Glutamatergic neuron (in vitro differentiated cells): ENCODE measurements around the gene DCLK1. TPM values are rescaled to one million over a fixed set of nuclear protein-coding genes. Genes with fewer than 3 reads are reported as not detected.
A peak's percentile ranks its signal among the peaks of the same experiment; 100 is the strongest.

Source experiments
- DNase-seq: peaks from one replicate; pipeline ENCODE4 v3.0.0; 2022
- H3K27ac Mint-ChIP-seq: one replicate; pipeline ENCODE4 v1.8.0; 2020; ENCODE audit warnings: mild to moderate bottlenecking, mixed read lengths, inconsistent platforms; ENCODE audit not compliant: unreplicated experiment
- H3K27me3 Mint-ChIP-seq: one replicate; pipeline ENCODE4 v1.8.0; 2020; ENCODE audit warnings: mild to moderate bottlenecking, moderate library complexity, mixed read lengths, inconsistent platforms; ENCODE audit not compliant: unreplicated experiment
- H3K36me3 Mint-ChIP-seq: one replicate; pipeline ENCODE4 v1.8.0; 2020; ENCODE audit warnings: mild to moderate bottlenecking, mixed read lengths, inconsistent platforms; ENCODE audit not compliant: unreplicated experiment
- H3K4me1 Mint-ChIP-seq: one replicate; pipeline ENCODE4 v1.8.0; 2020; ENCODE audit warnings: mild to moderate bottlenecking, low read depth, mixed read lengths, inconsistent platforms; ENCODE audit not compliant: unreplicated experiment
- H3K4me3 Mint-ChIP-seq: one replicate; pipeline ENCODE4 v1.8.0; 2020; ENCODE audit warnings: mild to moderate bottlenecking, mixed read lengths, inconsistent platforms; ENCODE audit not compliant: unreplicated experiment
- H3K9me3 Mint-ChIP-seq: one replicate; pipeline ENCODE4 v1.8.0; 2020; ENCODE audit warnings: mild to moderate bottlenecking, moderate library complexity, mixed read lengths, inconsistent platforms; ENCODE audit not compliant: unreplicated experiment
- long read RNA-seq: library from polyadenylated mRNA; unstranded; transcript quantifications from one replicate; pipeline ENCODE4 v2.0.0, GENCODE V29; 2020; ENCODE audit not compliant: unreplicated experiment
- total RNA-seq: library from RNA; stranded (reverse); fragmentation: NEBNext Ultra II Directional; extraction: Animal tissue kit (Norgen Biotek cat#: 25700); gene quantifications from one replicate; pipeline ENCODE4 v1.2.1, GENCODE V29; 2021; ENCODE audit not compliant: unreplicated experiment
- TF ChIP-seq, protein P1 (sequence below): fragments of 200-600 bp; sonication (generic); IDR thresholded peaks from one replicate; pipeline ENCODE4 v1.5.0; 2021; ENCODE audit not compliant: partially characterized antibody, unreplicated experiment

Gene DCLK1
- total RNA-seq: 63.9 TPM
- long read RNA-seq, partial matches to known transcripts: 6 of 8 reads
- long read RNA-seq, other reads (novel, unspliced or antisense): 2 of 8 reads

DNA sequence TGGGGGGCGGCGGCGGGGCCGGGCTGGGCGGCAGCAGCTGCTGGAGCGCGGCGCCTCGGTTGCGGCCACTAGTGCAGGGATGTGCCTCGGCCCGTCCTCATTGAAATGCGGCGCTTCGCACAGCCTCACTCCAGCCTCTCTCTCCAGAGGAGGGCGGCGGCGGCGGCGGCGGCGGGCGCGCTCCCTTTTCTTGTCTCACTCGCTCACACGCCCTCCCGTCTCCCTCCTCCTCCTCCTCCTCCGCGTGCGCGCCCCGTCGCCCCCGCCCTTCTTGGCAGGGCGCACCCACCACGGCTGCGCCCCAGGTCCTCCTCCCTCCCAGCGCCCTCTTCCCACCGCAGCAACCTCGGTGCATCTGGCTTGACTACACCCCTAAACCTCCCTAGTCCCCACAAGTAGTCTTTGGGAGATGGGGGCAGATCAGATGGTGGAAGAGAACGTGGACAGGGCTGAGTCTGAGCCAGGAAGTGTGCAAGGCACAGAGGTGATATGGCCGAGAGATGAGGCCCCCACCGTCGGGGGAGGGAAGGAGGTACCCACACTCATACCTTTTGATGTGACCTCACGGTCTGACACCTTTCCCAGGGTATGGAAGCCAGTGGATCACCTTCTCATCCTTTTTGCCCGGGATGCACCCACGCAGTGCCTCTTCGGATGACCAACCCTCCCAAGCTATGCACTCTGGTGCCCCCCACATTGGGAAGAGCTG, at the start of gene DCLK1:
Gene DCLK1, minus strand, starts transcription at position 161 of the 709 bp plus-strand sequence.
- peaks cover 10% of the 10 kb centered on the region for H3K9me3 Mint-ChIP-seq
- TF ChIP-seq, protein P1, sequence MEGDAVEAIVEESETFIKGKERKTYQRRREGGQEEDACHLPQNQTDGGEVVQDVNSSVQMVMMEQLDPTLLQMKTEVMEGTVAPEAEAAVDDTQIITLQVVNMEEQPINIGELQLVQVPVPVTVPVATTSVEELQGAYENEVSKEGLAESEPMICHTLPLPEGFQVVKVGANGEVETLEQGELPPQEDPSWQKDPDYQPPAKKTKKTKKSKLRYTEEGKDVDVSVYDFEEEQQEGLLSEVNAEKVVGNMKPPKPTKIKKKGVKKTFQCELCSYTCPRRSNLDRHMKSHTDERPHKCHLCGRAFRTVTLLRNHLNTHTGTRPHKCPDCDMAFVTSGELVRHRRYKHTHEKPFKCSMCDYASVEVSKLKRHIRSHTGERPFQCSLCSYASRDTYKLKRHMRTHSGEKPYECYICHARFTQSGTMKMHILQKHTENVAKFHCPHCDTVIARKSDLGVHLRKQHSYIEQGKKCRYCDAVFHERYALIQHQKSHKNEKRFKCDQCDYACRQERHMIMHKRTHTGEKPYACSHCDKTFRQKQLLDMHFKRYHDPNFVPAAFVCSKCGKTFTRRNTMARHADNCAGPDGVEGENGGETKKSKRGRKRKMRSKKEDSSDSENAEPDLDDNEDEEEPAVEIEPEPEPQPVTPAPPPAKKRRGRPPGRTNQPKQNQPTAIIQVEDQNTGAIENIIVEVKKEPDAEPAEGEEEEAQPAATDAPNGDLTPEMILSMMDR: no peak
- H3K27ac Mint-ChIP-seq: peak within 1 kb of the TSS; percentile 92
- DNase-seq: peak; percentile 84
- H3K4me3 Mint-ChIP-seq: peak within 1 kb of the TSS; percentile 98
- H3K36me3 Mint-ChIP-seq: no peaks in the 10 kb centered on the region
- H3K27me3 Mint-ChIP-seq: peaks cover 10% of the 10 kb centered on the region
- H3K4me1 Mint-ChIP-seq: peaks cover 2% of the 10 kb centered on the region

DNA sequence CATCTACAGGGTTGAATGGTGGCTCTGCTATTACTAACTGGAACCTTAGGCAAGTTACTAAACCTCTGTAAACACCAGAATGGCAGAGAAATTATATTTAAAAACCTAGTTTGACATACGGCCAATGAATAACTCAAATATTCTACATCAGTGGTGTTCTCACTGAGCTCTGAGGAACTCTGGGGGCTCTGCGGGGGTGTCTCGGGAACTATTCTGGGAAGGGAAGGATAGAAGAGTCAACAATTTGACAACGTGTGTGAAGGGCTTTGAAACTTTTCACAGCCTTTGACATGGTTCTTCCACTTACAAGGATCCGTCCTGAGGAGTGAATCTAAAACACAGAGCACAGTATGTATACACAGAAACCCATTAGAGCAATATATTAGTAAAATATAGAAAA, 44.4 kb upstream of the DCLK1 start:
- H3K27me3 Mint-ChIP-seq: no peaks in the 10 kb centered on the region
- DNase-seq: no peak
- H3K36me3 Mint-ChIP-seq: no peaks in the 10 kb centered on the region
- no peak overlapping the region for H3K4me3 Mint-ChIP-seq
- no peak overlapping the region for H3K27ac Mint-ChIP-seq
- TF ChIP-seq, protein P1: no peak
- no peaks in the 10 kb centered on the region for H3K4me1 Mint-ChIP-seq
- H3K9me3 Mint-ChIP-seq: no peaks in the 10 kb centered on the region

DNA sequence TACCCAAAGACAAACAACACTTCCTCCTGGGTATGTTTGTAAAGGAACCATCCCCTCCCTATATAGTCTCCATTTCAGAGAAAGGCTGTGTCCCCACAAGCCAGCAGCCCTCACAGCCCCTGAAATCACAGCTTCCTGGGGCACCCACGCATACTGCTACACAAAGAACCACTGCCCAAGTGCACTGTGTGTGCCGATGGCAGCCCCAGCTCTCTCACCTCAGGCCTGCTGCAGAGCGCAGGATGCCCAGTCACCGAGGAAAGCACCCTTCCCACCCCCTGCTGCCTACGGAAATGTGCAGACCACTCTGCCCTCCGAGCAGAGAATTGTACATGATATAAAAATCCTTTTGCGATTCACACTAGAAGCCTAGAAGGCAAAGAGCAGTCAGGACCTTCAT, 43.7 kb upstream of the DCLK1 start:
- DNase-seq: no peak
- peaks cover 2% of the 10 kb centered on the region for H3K9me3 Mint-ChIP-seq
- no peak overlapping the region for H3K4me3 Mint-ChIP-seq
- no peaks in the 10 kb centered on the region for H3K27me3 Mint-ChIP-seq
- TF ChIP-seq, protein P1: no peak
- H3K36me3 Mint-ChIP-seq: no peaks in the 10 kb centered on the region
- no peaks in the 10 kb centered on the region for H3K4me1 Mint-ChIP-seq
- no peak overlapping the region for H3K27ac Mint-ChIP-seq

DNA sequence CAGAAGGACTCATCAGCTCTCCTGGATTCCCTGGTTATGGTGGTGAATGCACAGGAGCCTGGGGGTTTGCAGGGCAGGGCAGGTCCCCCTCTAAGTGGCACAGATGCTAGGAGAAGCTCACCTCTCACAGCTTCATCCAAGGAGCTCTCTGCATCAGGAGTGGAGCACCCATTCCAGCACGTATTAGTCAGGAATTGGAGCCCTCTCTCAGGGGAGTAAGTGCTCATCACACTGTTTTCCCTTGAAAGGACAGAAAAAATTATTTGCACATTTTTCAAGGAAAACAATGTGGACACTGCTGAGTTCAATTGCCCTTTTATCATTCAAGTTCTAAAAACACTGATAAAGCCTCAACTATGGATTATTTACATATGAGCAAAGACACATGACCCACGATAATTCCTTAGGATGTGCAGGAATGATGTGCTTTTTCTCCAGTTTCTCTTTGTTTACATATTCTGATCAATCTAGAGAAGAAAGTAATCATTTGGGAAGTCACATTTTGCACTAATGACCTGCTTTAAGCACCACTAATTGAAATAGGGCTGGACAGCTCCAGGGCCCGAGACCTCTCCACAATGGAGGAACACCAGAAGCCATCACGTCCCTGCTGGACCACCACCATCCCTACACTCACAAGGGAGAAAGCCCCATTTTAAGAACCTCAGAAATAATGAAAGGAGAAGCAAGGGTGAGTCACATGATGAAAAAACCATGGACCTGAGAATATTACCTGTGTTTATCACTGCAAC, 42.6 kb upstream of the DCLK1 start:
- Mint-ChIP-seq H3K4me3 (no peak overlapping the region), H3K4me1 (no peaks in the 10 kb centered on the region), H3K36me3 (no peaks in the 10 kb centered on the region), H3K27ac (no peak overlapping the region), H3K27me3 (no peaks in the 10 kb centered on the region), H3K9me3 (peaks cover 2% of the 10 kb centered on the region)
- TF ChIP-seq, protein P1: no peak
- DNase-seq: no peak

DNA sequence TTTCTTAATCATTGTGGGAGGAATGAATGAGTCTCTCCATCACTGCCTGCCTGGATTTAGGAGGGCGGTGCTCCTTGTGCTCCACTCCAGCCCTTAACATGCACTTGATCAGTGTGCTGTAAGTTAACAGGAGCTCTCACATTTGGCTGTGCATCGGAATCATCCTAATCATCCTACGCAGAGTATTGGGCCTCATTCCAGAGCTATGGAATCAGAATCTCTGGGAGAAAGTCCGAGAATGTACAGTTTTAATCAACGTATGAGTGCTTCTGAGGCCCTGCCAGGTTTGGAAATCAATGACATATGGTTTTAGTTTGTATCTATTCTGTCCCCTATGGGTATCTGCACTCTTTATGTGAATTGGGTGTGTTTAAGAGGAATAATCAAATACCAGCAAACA, 34.9 kb upstream of the DCLK1 start:
- peaks cover 2% of the 10 kb centered on the region for H3K9me3 Mint-ChIP-seq
- peaks cover 11% of the 10 kb centered on the region for H3K4me1 Mint-ChIP-seq
- H3K4me3 Mint-ChIP-seq: no peak overlapping the region
- no peaks in the 10 kb centered on the region for H3K27me3 Mint-ChIP-seq
- no peak overlapping the region for H3K27ac Mint-ChIP-seq
- TF ChIP-seq, protein P1: no peak
- H3K36me3 Mint-ChIP-seq: no peaks in the 10 kb centered on the region
- DNase-seq: no peak
